Transverse colon (tissue), 4 donors: ENCODE data around the gene FCHO2. TPM values are rescaled to one million over a fixed set of nuclear protein-coding genes. Genes with fewer than 3 reads are reported as not detected.
A peak's percentile ranks its signal among the peaks of the same experiment; 100 is the strongest.

ENCODE experiments used
- DNase-seq: peaks from one replicate; pipeline ENCODE4 v3.0.0-alpha.2; 2019
- H3K27ac ChIP-seq, 4 donors: fragments of 200-600 bp; sonication (generic); 2 replicates each; pipeline ENCODE4 v1.5.1; 2016 to 2018; ENCODE audit warnings: inconsistent platforms in 4 of 4
- H3K27me3 ChIP-seq: fragments of 200-600 bp; sonication (generic); 2 replicates; pipeline ENCODE4 v1.5.1; 2017; ENCODE audit warnings: inconsistent platforms
- H3K36me3 ChIP-seq, 4 donors: fragments of 200-600 bp; sonication (generic); 2 replicates each; pipeline ENCODE4 v1.5.1; 2017 to 2019; ENCODE audit warnings: inconsistent platforms in 4 of 4
- H3K4me1 ChIP-seq, 4 donors: fragments of 200-600 bp; sonication (generic); 2 replicates each; pipeline ENCODE4 v1.5.1; 2017 to 2020; ENCODE audit warnings: inconsistent platforms in 4 of 4
- H3K4me3 ChIP-seq, 4 donors: fragments of 200-600 bp; sonication (generic); 1 replicate in 1 of 4; 2 replicates in 3 of 4; pipeline versions ENCODE4 v1.5.1 to v1.6.1; 2017 to 2019; ENCODE audit warnings: inconsistent platforms in 4 of 4
- H3K9me3 ChIP-seq, 2 donors: fragments of 200-600 bp; sonication (generic); 2 replicates each; pipeline ENCODE4 v1.5.1; 2017 to 2019; ENCODE audit warnings: inconsistent platforms in 2 of 2
- EP300 ChIP-seq: sonication (generic); formaldehyde crosslinking; IDR thresholded peaks from one replicate; pipeline ENCODE4 v1.6.1; 2017; ENCODE audit warnings: antibody characterized with exemption, low read depth
- POLR2A ChIP-seq: fragments of 450-650 bp; IDR thresholded peaks from one replicate; pipeline ENCODE4 v1.6.1; 2016; ENCODE audit warnings: antibody characterized with exemption, mild to moderate bottlenecking, moderate library complexity
- POLR2AphosphoS5 ChIP-seq, 3 donors: sonication (generic); formaldehyde crosslinking; IDR thresholded peaks; one replicate each; pipeline ENCODE4 v1.6.1; 2016; ENCODE audit warnings: antibody characterized with exemption in 3 of 3
- WGBS, 2 donors: methylation state at CpG; one replicate each; pipeline ENCODE4 v1.1.5; 2018; ENCODE audit warnings: low coverage in 1 of 2; 5-methylcytosine and 5-hydroxymethylcytosine counted together
- in situ Hi-C, 4 donors: fragments of 200-750 bp; cut with MboI; loops; one replicate each; pipeline versions ENCODE4 v1.15.0 to v1.15.1; 2017; ENCODE audit warnings: low sequenced_read_pairs in 3 of 4, low pct_ligation_motif_present in 1 of 4, low pct_unique_long_range_greater_than_20kb in 1 of 4
- intact Hi-C: fragments of 100-400 bp; cut with DNase I; formaldehyde crosslinking; loops from one replicate; pipeline ENCODE4 v1.15.1; 2023; ENCODE audit warnings: low total_unique reads
- total RNA-seq, 4 donors: library from RNA; depleted of rRNA; stranded (reverse); fragments of >200 nt; gene quantifications; one replicate each; pipeline ENCODE4 v1.1.0, GENCODE V29; 2016
- TF ChIP-seq, protein P1 (sequence below), 5 experiments: fragments of 200-600 bp in 3 of 5; fragments of 450-650 bp in 2 of 5; sonication (generic) in 3 of 5; IDR thresholded peaks; 1 replicate in 2 of 5; 2 replicates in 3 of 5; pipeline ENCODE4 v1.5.1; 2016 to 2017; ENCODE audit warnings: antibody characterized with exemption in 5 of 5, inconsistent platforms in 3 of 5, mild to moderate bottlenecking in 2 of 5, moderate library complexity in 1 of 5

The FCHO2 gene
- total RNA-seq, 4 donors from 2014 or later: 25.8 to 45.4 (median 29.2) TPM

DNA sequence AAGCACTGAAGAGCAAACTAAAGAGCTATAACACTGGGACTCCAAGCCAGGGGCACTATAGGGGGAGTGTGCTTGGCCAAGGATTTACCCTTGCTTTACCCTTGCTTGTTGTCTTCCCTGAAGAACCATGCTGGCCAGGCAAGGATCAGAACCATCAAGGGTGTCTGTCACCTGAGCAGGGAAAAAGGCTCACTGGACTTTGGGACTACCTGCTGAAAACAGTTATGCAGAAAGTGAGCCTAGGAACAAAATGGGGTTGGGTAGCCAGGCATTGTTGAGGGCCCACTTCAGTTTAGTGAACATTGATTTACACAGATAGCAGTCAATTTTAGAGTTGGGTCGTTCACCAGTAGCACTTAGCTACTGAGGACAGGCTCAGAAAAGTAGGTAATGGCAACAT, 156.5 kb downstream of the FCHO2 start:
- no peak for DNase-seq
- Histone ChIP-seq H3K4me3 (no peak overlapping the region), H3K36me3 (no peaks in the 10 kb centered on the region), H3K27ac (no peak overlapping the region), H3K4me1 (peaks cover 0 to 34% (median 13%) of the 10 kb centered on the region in 4 donors), H3K27me3 (no peaks in the 10 kb centered on the region), H3K9me3 (peaks cover 0 to 6% of the 10 kb centered on the region in 2 donors)
- 80 to 100% methylated on average over 1 of the region's 1 CpG for WGBS, 2 donors
- no peak for TF ChIP-seq EP300
- TF ChIP-seq POLR2AphosphoS5 (IDR thresholded peaks at IDR 0.05): no peak
- no peak for TF ChIP-seq POLR2A
- TF ChIP-seq, protein P1, sequence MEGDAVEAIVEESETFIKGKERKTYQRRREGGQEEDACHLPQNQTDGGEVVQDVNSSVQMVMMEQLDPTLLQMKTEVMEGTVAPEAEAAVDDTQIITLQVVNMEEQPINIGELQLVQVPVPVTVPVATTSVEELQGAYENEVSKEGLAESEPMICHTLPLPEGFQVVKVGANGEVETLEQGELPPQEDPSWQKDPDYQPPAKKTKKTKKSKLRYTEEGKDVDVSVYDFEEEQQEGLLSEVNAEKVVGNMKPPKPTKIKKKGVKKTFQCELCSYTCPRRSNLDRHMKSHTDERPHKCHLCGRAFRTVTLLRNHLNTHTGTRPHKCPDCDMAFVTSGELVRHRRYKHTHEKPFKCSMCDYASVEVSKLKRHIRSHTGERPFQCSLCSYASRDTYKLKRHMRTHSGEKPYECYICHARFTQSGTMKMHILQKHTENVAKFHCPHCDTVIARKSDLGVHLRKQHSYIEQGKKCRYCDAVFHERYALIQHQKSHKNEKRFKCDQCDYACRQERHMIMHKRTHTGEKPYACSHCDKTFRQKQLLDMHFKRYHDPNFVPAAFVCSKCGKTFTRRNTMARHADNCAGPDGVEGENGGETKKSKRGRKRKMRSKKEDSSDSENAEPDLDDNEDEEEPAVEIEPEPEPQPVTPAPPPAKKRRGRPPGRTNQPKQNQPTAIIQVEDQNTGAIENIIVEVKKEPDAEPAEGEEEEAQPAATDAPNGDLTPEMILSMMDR (IDR thresholded peaks at IDR 0.05): no peak
- in situ Hi-C loops (no loop called here), intact Hi-C loops (no loop called here)

- intact Hi-C loops: no loop called here
- H3K9me3 ChIP-seq: no peaks in the 10 kb centered on the region
- peaks cover 0 to 44% (median 22%) of the 10 kb centered on the region in 4 donors for H3K4me1 ChIP-seq
- no peak overlapping the region for H3K4me3 ChIP-seq
- WGBS, 2 donors: 56 to 65% methylated on average over 1 to 3 of the region's 3 CpGs
- TF ChIP-seq POLR2A (no peak), EP300 (no peak), POLR2AphosphoS5 (IDR thresholded peaks at IDR 0.05) (no peak)
- TF ChIP-seq, protein P1 (IDR thresholded peaks at IDR 0.05): no peak
- H3K27ac ChIP-seq: no peak overlapping the region
- no peaks in the 10 kb centered on the region for H3K27me3 ChIP-seq
- DNase-seq: no peak
- in situ Hi-C loops: no loop called here
- no peaks in the 10 kb centered on the region for H3K36me3 ChIP-seq
Measured at GRCh38 chr5:73114044-73114688, 158.3 kb downstream of the FCHO2 start.

DNA sequence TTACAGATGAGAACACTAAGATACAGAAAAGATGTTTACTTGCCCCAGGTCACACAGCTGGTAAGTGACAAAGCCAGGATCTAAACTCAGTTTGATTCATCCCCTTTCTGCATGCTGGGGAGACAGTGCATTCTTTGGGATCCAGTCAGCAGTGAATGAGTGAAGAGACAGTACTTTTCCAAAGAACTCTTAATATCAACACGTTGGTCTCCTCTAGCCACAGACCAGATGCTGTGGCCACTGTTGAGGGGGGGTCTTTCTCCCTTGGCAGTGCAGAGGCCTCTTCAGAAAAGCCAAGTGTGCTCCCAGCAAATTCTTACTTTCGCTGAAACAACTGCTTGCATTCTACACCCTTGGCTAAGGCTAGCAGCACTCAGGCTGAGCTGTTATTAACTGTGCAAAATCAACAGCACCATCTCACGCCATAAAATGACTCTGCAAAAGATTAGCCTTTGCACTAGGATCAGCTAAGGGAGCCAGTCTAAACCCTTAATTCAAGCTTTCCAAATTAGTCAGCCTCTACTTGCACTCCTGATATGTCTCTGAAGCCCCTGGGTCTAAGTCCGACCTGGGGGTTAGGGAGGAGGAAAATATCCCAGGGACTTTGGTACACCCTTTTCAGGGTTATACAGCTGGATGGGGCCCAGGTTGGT, 159.7 kb downstream of the FCHO2 start:
- DNase-seq: no peak
- Histone ChIP-seq H3K36me3 (no peaks in the 10 kb centered on the region), H3K27ac (peak overlapping the region in 3 of 4 donors; percentile 22 to 48 (median 47)), H3K4me3 (no peak overlapping the region), H3K9me3 (no peaks in the 10 kb centered on the region), H3K4me1 (peaks cover 0 to 49% (median 32%) of the 10 kb centered on the region in 4 donors), H3K27me3 (peaks cover 9% of the 10 kb centered on the region)
- WGBS, 2 donors: 30% methylated on average over 4 of the region's 4 CpGs; no CpG with 5 or more reads in 1 of the 2 donors
- in situ Hi-C loops: no loop called here
- TF ChIP-seq POLR2AphosphoS5 (IDR thresholded peaks at IDR 0.05): peak in 1 of 3 donors; percentile 26
- TF ChIP-seq POLR2A: no peak
- intact Hi-C loops: no loop called here

GRCh38 chr5:73116506-73116905, 160.7 kb downstream of the FCHO2 start:
- Histone ChIP-seq H3K9me3 (no peaks in the 10 kb centered on the region), H3K4me1 (peaks cover 0 to 40% (median 30%) of the 10 kb centered on the region in 4 donors), H3K36me3 (no peaks in the 10 kb centered on the region), H3K4me3 (no peak overlapping the region), H3K27me3 (peaks cover 15% of the 10 kb centered on the region), H3K27ac (peak overlapping the region in 1 of 4 donors; percentile 48)
- in situ Hi-C loops (no loop called here), intact Hi-C loops (no loop called here)
- TF ChIP-seq, protein P1 (IDR thresholded peaks at IDR 0.05): no peak
- TF ChIP-seq POLR2A: no peak
- no peak for TF ChIP-seq EP300
- no peak for TF ChIP-seq POLR2AphosphoS5 (IDR thresholded peaks at IDR 0.05)
- 50 to 79% methylated on average over 2 of the region's 2 CpGs for WGBS, 2 donors
- no peak for DNase-seq
